TTC549 (cell line): ENCODE data around the gene SIT1.
"Not testable (repeated sequence)": the region's sequence is repeated elsewhere in the genome, so short reads cannot be mapped to it uniquely, and the experiment has no call there.

Experiments
- FAIRE-seq: peaks from 2 replicates; lab custom pipeline; 2012; peaks lifted over from hg19 to GRCh38; lab: Jason Lieb, UNC

SIT1 gene

DNA sequence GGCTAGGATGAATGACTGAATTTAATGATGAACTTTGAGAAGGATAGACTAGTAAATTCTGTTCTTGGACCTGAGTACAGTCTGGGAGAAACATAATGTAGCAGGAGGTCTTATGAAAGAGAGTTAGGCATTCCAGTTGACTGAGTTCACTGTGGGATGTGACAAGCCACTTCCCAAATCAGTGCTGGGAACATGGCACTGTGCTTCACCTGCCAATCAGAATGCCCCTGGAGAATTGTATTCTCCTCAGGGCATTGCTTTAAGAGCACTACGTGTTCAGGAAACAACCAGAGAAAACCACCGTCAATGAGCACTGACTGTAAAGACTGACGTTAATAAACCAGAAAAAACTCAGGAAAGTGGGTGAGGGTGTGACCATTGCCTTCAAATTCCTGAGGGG lies 8.6 kb upstream of the SIT1 start:
- FAIRE-seq, result no peak

DNA sequence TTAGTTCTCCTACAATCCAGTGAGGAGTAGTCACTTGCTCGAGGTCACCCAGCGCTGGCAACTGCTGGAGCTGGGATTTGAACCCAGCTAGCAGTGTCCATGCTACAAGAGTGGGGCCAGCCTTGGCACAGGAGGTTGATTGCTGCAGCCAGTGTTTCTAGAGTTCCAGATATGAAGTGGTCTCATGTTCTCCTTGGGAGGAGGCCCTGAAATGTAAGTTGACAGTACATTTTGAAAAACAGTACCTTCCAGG lies 8.2 kb upstream of the SIT1 start:
- no peak for FAIRE-seq

DNA sequence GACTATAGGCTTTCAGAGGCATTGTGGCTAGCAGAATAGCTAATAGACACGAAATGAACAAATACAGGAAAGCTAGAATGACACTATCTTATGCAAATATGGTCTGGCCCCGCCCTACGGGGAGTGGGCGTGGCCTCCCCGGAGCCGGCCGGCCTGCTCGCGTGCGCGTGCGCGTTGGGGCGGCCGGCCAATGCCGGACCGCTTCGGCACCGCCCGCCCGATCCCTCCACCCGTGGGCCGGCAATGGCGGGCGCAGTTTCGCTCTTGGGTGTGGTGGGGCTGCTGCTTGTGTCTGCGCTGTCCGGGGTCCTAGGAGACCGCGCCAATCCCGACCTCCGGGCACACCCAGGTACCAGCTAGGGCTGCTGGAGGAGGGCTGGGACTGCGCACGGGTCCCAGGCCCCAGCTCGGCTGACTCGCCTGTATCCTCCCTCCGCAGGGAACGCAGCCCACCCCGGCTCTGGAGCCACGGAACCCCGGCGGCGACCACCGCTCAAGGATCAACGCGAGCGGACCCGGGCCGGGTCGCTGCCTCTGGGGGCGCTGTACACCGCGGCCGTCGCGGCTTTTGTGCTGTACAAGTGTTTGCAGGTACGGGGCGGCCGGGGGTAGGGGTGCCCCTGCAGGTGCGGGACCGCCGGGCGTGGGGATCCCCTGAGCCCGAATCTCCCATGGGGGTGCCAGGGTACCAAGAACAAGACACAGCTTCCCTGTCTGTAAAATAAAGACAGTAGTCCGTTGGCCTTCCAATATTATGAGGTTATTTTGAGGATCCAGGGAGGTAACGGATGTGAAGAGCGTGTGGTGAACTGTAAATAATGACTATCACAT lies 7.6 kb upstream of the SIT1 start, which contains the start of gene CCDC107:
TSS of gene CCDC107 (plus strand) at position 156 of the 831 bp plus-strand sequence. CDS start at position 244, 88 bp downstream.
- no peak for FAIRE-seq

DNA sequence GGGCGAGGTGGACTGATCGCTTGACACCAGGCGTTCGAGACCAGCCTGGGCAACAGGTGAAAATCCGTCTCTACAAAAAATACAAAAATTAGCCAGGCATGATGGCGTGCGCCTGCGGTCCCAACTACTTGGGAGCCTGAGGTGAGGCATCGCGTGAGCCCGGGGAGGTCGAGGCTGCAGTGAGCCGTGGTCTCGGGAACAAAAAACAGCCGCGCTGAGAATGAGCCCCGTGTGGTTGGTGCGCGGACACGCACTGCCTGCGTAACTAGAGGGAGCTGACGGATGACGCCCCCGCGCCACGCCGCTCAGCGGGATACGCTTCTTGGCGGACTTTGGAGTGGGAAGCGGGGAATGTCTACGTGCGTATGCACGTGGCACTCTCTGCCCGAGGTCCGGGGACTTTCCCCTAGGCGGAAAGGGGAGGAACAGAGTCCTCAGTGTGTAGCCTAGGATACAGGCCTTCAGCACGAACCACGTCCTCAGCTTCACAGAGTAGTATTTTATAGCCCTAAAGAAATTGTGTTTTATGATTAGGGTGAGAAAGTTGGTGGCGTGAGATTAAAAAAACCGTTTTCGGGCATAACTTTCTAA lies 6.9 kb upstream of the SIT1 start, which contains the start of gene RMRP:
TSS of gene RMRP (minus strand) at position 474 of the 591 bp plus-strand sequence.
- peak; percentile 68 for FAIRE-seq

DNA sequence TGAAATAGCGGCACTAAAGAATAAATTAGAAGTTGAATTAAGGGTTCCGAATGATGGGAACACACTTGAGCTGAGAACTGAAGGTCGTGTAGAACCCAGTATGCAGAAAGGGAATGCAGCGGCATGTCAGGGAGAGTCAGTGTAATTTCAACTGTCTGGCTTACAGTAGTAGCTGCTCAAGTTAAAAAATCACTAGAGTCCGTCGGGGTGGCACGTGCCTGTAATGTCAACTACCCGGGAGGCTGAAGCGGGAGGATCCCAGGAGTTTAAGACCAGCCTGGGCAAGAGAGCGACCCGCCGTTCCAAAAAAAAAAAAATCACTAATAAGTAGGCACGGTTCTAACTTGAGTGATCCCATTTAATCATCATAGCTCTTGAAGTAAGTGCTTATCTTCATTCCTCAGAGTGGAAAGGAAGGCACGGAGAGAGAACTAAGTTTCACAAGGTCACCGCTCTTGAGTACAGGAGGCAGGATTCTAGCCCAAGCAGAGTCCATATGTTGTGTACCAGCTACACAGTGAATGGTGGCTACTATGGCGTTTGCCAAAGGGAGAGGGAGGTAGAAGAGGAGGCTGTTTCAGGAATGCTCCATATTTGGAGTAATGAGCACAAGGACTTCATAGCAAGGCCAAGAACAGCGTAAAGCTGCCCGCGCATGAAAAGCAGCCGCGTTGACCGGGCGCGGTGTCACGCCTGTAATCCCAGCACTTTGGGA lies 6.3 kb upstream of the SIT1 start:
- FAIRE-seq, result no peak

DNA sequence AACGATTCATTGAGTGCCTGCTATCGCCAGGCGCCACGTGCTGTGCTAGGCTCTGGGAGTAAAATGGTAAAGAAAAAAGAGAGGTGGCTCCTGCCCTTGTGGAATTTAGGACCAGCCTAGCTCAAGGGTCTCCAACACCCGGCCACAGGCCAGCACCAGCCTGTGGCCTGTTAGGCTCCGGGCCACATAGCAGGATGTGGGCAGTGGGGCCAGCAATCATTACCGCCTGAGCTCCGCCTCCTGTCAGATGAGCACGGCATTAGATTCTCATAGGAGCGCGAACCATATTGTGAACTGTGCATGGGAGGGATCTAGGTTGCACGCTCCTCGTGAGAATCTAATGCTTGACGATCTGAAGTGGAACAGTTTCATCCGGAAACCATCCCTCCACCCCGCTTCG lies 5.6 kb upstream of the SIT1 start:
- FAIRE-seq, result no peak

DNA sequence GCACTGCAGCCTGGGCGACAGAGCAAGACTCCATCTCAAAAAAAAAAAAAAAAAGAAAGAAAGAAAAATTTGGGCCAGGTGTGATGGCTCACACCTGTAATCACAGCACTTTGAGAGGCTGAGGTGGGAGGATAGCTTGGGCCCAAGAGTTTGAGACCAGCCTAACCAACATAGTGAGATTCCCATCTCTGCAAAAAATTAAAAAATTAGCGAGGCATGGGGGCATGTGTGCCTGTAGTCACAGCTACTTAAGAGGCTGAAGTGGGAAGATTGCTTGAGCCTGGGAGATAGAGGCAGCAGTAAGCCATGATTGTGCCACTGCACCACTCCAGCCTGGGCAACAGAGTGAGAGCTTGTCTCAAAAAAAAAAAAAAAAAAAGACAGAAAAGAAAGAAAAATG lies 2.9 kb upstream of the SIT1 start:
- FAIRE-seq, result no peak

DNA sequence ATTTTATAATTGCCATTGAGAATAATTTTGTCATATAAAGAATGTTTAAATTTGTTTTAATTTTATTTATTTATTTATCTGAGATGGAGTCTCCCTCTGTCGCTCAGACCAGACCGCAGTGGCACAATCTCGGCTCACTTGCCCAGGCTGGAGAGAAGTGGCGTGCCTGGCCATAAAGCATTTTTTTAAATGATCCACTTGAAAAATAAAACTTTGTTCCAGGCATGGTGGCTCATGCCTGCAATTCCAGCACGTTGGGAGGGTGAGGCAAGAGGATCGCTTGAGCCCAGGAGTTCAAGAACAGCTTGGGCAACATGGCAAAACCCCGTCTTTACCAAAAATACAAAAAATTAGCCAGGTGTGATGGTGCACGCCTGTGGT lies 2.1 kb upstream of the SIT1 start:
- no peak for FAIRE-seq

DNA sequence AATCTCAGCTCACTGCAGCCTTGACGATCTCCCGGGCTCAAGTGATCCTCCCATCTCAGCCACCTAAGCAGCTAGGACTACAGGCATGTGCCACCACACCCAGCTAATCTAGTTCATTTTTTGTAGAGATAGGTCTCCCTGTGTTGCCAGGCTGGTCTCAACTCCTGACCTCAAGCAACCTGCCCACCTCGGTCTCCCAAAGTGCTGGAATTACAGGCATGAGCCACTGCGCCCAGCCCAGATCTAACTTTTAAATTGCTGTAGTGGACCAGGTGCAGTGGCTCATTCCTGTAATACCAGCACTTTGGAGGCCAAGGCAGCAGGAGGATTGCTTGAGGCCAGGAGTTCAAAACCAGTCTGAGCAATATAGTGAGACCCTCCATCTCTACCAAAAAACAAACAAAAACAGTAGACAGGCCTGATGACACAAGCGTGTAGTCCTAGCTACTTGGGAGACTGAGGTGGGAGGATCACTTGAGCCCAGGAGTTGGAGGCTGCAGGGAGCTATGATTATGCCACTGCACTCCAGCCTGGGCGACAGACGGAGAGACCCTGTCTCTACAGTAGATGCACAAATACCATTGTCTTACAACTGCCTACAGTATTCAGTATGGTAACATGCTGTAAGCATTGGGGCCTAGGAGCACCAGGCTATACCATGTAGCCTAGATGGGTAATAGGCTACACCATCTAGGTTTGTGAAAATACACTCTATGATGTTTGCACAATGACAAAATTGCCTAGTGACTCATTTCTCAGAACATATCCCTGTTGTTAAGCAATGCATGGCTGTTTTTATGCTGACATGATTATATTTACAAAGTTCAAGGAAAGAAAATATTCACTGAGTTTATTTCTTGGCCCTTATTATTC lies 1.5 kb upstream of the SIT1 start:
- FAIRE-seq, result no peak

DNA sequence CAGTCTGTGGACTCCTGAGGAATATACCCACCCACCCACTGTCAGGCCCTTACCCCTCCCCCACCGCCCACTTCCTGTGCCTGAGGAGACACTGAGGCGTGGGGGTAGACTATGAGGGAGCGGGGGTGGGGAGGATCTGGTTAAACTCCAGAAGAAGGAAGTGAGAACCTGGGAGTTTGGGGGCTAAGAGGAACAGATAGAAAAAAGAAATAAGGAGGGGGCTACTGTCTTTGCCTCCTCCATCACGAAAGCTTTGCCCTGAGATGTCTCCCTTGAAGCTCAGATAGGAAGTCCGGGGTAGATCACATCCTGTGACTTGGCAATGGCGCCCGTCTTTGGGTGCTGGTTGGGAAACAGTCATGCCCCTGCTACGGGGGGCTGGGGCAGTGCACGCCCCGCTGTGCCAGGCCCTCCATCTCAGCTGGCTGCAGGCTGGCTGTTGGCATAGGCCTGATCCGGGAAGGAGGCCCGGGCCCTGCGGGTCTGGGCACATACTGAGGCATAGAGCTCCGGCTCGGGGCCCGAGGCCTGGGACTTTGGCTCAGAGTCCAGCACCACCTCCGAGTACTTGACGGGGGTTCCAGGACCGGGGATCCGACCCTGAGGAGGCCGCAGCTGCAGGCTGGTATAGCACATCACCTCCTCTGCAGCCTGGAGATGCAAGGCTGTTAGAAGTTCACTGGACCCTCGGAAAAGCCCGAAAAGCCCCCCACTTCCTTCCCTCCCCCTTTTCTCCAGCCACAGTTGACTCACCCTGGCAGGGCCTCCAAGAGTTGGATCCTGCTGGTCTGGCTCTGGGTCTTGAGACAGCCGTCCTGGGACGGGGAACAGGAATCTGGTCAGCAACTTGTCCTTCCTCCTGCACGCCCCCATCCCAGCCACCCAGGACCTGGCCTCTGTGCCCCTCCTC lies 1.0 kb downstream of the SIT1 start:
- FAIRE-seq, result no peak

DNA sequence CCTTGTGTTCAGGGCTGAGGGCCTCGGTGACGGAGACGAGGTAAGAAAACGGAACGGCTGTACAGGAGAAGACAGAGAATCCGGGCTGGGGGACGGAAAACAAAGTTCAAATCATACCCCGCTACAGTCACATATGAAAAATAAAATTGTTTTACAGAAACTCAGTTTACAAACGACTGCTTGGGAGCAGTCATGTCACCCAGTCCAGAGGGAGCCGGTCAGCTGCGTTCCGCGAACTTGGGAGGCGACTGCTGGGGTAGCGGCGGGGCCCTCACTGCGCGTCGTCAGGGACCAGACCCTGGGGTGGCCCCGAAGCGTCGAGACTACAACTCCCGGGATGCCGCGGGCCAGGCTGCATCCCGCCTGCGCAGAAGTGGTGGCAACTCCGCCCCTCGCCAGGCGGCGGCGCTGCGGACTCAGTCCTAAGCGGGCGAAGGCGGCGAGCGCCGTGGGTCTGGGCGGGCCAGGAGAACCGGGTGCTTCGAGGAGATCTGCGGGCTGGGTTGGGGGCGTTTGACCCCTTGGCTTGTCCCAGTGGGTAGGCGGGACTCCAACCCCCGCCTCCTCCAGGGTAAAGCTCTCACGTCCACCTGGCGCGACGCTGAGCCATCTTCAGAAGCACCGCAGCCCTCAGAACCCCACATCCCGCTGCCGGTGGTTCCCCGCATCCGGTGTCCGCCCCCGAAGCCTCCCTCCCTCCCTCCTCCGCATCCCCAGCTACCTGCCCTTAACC lies 4.0 kb downstream of the SIT1 start:
- FAIRE-seq, result no peak

DNA sequence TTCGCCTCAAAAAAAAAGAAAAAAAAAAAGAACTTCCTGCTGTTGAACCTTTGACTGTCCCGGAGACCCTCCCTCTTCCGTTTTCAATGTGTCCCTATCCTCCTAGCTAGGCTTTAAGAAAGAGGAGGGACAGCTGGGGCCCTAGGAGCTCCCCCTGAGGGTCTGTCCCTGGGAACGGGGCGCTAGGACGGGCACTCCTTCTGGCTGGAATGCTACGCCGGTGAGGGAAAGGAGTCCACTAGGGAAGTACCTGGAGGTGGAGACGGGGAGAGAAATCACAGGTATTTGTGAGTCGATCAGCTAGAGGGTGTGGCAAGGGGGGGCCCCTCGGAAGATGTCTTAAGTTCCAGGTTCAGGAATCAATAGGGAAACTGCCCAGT lies 4.6 kb downstream of the SIT1 start:
- no peak for FAIRE-seq

DNA sequence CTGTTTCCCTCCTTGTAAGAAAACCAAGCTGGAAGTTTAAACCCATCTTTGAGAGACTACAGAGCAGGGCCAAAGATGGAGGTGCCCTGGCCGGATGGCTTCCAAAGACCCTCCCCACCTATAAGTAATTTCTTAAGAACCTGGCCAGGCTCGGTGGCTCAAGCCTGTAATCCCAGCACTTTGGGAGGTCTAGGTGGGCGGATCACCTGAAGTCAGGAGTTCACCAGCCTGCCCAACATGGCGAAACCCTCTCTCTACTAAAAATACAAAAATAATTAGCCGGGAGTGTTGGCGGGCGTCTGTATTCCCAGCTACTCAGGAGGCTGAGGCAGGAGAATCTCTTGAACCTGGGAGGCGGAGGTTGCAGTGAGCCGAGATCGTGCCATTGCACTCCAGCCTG lies 5.0 kb downstream of the SIT1 start:
- not testable (repeated sequence) for FAIRE-seq

DNA sequence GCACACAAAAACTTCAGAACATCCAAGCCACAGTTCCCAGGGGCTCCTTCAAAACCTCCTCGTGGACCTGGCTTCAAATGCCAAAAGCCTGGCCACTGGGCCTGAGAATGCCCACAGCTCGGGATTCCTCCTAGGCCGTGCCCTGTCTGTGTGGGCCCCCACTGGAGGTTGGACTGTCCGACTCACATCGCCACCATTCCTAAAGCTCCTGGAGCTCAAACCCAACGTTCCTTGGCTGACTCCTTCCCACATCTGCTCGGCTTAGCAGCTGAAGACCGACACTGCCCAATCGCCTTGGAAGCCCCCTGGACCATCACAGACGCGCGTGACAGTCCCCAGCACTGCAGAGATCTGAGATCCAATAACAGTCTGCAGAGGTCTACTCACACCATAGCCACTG lies 7.7 kb downstream of the SIT1 start:
- no peak for FAIRE-seq

DNA sequence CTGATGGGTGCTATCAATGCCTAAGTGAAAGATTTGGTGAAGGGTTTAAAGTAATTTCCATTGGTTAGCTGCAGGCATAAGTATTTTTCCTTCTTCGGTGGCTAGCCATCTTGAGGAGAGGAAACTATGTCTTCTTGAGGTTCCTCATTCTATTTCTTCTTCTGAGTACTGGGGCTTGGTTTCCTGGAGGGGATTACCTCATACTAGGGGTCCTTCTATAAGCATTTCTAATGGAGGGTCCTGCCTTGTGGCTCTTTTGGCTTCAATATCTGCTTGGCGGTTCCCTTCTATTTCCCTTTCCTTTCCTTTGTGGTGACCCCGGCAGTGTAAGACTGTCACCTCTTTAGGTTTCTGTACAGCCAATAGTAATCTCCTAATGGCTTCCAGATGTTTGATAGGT lies 9.3 kb downstream of the SIT1 start:
- FAIRE-seq, result not testable (repeated sequence)

DNA sequence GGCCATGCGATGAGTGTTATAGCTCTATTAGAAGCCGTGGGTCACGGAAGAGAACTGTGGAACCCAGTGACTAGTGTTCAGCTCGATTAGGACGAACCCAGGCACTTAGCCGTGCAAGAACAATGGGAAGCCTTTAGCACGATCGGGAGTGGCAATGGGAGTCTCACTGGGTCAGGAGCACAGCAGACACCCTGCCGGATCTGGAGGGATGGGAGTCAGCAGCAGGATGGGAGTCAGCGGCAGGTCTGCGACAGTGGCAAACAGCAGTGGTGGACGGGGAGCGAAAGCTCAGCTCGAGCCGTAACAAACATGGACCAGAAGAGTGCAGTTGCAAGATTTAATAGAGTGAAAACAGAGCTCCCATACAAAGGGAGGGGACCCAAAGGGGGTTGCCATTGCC lies 10.3 kb downstream of the SIT1 start:
- not testable (repeated sequence) for FAIRE-seq

DNA sequence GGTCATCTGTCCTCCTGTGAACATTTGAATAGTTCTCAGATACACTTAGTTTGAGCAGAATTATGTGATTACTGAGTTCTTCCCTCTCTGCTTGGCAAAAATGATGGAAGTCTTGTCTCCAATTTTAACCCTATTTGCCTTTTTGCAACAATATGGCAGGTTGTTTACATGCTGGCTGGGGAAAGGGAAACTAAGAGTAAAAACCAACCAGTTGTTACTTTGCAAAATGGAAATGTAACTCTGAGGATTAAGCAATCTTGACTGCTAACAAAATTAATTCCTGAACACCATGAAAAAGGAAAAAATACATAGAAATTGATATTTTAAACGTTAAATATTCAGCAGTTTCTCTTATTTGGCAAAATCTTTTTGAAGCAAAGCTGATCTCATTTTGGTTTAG lies 11.1 kb downstream of the SIT1 start:
- FAIRE-seq, result no peak

DNA sequence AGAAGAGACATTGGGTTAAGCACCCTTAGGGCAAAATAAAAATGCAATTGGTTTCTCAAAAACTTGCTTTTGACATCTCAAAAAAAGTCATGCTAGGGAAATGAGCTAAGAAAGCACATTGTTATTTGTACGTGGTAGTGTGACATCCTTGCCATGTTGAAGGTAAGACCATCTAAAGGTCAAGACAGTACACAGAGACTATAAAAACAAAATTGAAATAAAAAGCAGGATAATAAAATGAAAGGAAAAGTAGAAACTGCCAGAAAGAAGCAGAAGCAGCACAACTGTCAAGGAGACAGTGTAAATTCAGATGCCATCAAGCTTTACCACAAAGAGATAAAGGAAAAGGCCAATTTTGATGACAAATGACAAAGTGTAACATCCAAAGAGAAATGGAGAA lies 11.5 kb downstream of the SIT1 start:
- not testable (repeated sequence) for FAIRE-seq

DNA sequence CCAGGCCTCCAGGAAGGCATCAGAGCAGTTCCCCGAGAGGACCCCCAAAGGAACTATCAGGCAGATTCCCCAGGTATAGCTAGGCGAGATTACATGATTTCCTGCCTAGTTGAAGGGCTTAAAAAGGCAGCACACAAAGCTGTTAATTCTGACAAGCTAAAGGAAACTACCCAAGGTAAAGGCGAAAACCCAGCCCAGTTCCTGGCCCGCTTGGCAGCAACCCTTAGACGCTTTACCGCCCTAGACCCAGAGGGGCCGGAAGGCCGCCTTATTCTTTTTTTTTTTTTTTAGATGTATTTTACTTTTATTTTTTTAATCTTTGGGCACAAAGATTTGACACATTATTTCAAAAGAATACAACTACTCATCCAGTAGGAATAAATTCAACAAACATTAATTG lies 12.0 kb downstream of the SIT1 start:
- not testable (repeated sequence) for FAIRE-seq

DNA sequence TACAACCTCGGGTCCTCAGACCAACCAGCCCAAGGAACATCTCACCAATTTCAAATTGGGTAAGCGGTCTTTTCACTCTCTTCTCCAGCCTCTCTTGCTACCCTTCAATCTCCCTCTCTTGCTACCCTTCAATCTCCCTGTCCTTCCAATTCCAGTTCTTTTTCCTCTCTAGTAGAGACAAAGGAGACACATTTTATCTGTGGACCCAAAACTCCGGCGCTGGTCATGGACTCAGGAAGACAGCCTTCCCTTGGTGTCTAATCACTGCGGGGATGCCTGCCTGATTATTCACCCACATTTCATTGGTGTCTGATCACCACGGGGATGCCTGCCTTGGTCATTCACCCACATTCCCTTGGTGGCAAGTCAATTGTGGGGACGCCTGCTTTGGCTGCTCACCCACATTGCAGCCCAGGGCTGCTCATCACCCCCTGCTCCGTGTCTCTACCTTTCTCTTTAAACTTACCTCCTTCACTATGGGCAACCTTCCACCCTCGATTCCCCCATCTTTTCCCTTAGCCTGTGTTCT lies 13.2 kb downstream of the SIT1 start:
- not testable (repeated sequence) for FAIRE-seq

DNA sequence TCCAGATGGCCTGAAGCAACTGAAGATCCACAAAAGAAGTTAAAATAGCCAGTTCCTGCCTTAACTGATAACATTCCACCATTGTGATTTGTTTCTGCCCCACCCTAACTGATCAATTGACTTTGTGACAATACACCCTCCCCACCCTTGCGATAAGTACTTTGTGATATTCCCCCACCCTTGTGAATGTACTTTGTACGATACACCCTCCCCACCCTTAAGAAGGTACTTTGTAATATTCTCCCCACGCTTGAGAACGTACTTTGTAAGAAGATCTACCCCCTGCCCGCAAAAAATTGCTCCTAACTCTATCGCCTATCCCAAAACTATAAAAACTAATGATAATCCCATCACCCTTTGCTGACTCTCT lies 13.9 kb downstream of the SIT1 start:
- not testable (repeated sequence) for FAIRE-seq
